Adrenal gland (tissue), 5 donors: Measurements from ENCODE around the gene SEPHS1.

Experiments
- POLR2A ChIP-seq, 2 donors: fragments of 450-650 bp; IDR thresholded peaks; one replicate each; pipeline ENCODE4 v1.6.1; 2017; ENCODE audit warnings: antibody characterized with exemption in 2 of 2, mild to moderate bottlenecking in 2 of 2, moderate library complexity in 1 of 2
- TF ChIP-seq, protein P1 (sequence below), 6 experiments: fragments of 450-650 bp in 4 of 6; fragments of 200-600 bp in 2 of 6; sonication (generic) in 1 of 6; IDR thresholded peaks; 1 replicate in 5 of 6; 2 replicates in 1 of 6; pipeline versions ENCODE4 v1.5.1 to v1.8.0; 2016 to 2021; ENCODE audit warnings: antibody characterized with exemption in 6 of 6, mild to moderate bottlenecking in 2 of 6, moderate library complexity in 1 of 6
- donor health status: DM: no; HTN: no; CAD: no.

DNA sequence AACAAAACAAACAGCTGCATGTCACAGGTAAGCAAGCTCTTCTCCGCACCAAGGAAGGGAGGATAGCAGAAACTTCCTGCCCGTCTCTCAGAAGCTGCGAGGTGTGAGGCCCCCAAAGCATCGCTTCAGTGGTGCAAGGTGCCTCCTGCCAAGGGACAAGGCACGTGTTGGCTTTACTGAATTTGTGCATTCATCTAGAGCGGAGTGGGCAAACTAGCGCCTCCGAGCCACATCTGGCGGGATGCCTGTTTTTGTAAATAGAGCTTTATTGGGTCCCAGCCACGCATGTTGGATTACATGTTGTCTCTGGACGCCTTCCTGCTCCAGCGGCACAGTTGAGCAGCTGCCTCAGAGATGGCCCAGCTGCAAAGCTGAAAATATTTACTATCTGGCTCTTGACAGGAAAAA, 75.9 kb downstream of the SEPHS1 start:
- TF ChIP-seq, protein P1, sequence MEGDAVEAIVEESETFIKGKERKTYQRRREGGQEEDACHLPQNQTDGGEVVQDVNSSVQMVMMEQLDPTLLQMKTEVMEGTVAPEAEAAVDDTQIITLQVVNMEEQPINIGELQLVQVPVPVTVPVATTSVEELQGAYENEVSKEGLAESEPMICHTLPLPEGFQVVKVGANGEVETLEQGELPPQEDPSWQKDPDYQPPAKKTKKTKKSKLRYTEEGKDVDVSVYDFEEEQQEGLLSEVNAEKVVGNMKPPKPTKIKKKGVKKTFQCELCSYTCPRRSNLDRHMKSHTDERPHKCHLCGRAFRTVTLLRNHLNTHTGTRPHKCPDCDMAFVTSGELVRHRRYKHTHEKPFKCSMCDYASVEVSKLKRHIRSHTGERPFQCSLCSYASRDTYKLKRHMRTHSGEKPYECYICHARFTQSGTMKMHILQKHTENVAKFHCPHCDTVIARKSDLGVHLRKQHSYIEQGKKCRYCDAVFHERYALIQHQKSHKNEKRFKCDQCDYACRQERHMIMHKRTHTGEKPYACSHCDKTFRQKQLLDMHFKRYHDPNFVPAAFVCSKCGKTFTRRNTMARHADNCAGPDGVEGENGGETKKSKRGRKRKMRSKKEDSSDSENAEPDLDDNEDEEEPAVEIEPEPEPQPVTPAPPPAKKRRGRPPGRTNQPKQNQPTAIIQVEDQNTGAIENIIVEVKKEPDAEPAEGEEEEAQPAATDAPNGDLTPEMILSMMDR (IDR thresholded peaks at IDR 0.05) = no peak
- no peak for TF ChIP-seq POLR2A (IDR thresholded peaks at IDR 0.05)
